GM18499 (cell line): Measurements from ENCODE around the gene C18orf63.

Experiments
- ATAC-seq: cut with Tn5 transposase; IDR thresholded peaks from one replicate; pipeline ENCODE4 v1.9.1; 2021; ENCODE audit warnings: moderate number of reproducible peaks; ENCODE audit not compliant: insufficient read depth, unreplicated experiment

The C18orf63 gene

DNA sequence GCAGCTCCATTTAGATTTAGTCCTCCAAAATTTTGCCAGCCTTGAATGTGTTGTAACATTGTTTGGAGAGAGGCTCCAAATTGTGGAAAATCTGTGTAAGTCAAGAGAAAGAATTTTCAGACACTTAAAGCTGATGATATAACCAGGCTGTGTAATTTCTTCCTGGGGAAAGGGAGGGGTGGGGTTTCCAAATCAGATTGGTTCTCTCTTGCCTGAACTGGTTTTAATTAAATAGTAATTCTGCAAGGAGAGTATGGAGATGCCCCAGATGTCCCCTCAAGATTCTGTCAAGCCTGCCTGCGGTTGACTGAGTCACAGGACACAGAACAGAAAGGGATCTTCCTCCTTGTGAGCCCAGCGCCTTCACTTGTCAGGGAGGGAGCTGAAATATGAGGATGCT lies 54.5 kb downstream of the C18orf63 start:
- no peak for ATAC-seq

DNA sequence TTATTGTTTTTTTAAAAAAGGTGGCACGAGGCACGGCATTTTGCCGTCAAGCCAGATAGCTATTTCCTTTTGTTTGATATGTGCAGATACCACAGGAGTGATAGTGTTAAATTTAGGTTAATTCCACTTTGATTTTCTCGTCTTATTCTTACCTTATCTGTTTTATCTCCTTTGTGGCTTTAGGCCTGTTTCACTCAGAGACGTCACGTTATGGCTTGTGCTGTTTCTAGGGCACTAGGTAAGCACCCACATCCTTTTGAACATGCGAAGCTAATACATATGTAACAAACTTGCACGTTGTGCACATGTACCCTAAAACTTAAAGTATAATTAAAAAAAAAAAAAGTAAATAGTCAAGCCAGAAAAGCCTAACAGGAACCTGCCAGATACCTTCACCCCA lies 57.8 kb downstream of the C18orf63 start:
- ATAC-seq = no peak

DNA sequence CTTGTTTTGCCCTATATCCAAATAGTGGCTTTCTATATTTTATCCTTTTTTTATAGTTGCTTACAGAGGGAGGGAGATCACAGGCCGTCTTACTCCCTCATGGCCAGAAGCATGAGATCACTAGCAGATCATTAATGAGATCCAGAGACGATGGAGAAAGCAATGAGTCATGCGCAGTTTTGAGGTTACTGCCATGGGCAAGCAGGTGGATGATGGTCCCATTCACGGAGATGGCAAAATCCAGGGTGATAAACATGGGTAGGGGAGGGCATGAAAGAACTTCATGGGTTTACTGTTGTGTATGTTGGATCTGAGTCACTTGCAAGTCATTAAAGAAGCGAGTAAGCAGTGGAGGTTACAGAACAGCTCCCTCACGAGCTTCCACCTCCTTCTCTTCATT lies 60.4 kb downstream of the C18orf63 start:
- no peak for ATAC-seq

DNA sequence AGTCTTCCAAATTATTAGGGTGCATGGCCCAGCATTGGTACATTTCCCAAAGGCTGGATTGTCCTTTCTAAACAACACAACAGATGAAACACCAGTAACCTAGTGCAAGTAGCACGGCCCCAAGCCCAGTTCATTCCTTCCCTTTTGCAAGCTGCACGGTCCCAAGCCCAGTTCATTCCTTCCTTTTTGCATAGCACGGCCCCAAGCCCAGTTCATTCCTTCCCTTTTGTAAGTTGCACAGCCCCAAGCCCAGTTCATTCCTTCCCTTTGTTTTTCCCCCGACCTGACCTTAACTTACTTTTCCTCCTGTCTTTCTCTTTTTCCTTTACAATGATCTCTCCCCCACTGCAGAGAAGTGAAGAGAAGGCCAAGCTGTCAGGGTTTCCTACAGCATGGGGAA lies 60.9 kb downstream of the C18orf63 start:
- no peak for ATAC-seq

DNA sequence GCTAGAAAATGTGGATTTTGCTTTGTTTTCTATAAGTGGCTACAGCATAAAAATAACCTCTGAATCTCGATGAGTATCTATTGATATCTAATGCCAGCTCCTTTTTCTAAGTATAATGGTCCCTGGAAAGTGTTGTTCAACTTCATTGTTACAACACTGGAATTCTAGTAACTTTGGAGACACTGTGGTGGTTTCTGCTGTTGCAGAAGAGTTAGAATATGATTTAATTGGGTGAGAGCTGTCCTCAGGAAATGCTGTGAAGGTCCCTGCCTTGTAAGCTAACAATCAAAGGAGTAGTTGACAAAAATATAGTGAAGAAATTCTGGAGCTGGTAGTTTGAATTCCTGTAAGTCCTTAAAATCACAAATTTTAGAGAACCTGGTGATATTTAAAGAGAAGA lies 62.1 kb downstream of the C18orf63 start:
- ATAC-seq = no peak

DNA sequence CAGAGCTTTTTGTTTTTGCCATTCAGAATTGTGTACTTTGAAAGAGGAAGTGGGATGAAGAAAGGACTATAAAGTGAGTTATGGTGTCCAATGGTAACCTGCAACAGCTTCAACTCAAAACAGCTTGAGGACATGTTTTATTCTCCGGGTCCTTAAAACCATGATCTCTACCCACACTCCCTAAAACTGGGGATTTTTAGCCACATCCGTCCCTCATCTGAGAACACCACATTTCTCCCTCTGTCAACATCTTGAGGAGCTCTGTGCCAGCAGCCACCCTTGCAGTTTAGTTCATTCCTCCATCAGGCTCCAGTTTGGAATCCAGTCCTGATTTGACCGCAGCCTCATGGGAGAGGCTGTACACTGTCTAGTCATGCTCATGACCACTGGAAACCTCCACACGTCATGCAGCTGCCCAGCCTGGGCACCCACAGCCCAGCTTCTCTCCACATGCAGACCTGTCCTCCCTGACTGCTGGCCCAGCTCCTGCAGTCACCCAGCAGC lies 62.6 kb downstream of the C18orf63 start:
- ATAC-seq = no peak

DNA sequence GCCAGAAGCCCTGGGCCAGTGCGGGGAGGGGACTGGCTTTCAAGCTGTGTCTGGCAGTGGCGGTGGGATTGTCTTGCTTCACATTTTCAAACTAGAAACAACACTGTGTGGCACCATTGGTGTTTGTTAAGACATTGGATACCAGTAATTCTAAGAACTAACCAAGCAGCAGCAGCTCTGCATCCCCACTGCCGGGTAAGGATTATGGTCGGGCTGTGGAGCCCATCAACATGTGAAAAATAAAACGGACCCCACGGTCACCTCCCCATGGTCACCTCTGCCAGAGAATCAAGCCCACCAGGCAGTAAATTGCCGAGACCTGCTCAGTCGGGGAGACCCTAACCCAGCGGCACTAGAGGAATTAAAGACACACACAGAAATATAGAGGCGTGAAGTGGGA lies 65.3 kb downstream of the C18orf63 start:
- ATAC-seq = no peak

DNA sequence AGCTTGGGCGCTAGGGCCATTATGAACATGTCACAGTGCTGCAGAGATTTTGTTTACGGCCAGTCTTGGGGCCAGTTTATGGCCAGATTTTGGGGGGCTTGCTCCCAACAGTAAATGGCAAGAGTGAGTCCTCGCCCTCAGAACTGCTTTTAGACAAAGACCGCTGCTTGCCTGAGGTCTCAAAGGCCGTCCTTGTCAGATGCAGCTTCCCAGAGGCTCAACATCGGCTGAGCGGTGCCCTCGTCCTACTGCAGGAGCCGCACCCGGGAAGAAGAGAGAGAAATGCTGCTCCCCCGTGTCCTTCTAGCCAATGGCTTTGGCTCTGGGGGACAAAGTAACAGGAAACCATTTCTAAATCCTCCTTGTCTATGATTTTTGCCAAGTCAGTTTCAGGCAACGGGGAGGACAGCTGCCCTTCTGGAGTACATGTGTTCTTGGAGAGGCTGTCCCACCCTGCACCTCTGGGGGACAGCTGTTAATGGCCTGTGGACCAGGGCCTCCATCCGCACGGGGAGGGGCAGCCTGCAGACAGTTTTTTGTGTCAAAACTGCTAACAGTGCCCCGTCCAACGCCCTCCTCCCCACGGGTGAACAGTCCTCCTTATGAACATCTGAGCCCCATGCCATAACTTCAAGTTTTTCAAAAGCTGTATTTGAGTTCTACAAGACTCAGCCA lies 66.1 kb downstream of the C18orf63 start:
- no peak for ATAC-seq

DNA sequence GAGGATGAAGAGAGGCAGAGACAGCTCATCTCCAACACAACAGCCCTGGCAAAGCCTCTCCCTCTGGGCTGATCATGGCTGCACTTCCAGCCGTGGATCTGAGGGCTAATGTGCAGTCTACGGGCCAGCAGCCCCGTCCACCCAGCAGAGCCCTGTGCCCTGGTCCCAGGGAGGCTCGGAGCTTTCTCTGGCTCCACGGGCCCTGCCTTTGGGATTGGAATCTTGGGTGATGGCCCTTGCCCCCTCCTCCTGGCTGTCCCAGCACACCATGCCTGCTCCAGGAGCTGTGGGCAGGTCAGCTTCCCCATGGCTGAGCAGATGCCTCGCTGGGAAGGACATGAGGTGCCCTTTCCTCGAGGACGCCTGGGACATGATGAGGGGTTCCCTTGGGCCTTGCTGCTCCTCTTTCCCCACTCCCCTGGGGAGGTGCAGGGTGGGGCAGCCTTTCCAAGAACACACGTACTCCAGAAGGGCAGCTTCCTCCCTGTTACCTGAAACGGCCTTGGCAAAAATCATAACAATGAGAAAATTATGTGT lies 66.9 kb downstream of the C18orf63 start:
- no peak for ATAC-seq

DNA sequence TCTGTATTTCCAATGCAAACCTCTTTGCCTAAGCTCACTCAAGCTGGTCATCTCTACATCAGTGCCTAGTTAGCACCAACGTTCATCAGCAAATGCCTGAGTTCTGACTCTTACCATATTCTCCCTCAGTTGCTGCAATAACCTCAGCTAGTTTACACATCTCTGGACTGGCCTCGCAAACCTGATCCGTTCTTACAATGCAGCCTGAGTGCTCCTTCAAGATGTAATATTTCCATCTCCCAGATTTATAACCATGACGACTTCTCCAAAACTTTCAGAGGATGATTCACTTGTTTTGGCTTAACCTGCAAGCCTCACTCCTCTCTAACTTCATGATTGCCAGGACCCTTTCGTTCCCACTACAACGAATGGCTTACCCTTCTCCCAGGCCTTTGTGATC lies 71.7 kb downstream of the C18orf63 start:
- ATAC-seq = no peak

DNA sequence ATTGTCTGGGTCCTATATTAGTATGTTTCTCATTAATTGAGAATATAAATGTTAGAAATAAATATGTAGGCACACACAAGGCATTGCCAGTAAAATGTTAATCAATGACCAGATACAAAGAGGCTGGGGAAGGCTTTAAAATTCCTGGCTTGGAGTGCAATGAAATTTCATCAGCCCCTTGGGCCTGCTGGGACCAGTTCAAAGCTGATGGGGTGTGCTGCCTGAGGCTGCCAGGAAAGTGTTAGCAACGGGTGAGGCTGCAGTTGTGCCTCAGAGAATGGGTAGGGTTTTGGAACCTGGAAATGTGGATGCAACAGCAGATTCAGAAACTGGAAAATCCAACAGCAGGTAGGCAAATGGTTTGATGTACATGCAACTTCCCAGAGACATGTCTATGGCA lies 72.6 kb downstream of the C18orf63 start:
- no peak for ATAC-seq

DNA sequence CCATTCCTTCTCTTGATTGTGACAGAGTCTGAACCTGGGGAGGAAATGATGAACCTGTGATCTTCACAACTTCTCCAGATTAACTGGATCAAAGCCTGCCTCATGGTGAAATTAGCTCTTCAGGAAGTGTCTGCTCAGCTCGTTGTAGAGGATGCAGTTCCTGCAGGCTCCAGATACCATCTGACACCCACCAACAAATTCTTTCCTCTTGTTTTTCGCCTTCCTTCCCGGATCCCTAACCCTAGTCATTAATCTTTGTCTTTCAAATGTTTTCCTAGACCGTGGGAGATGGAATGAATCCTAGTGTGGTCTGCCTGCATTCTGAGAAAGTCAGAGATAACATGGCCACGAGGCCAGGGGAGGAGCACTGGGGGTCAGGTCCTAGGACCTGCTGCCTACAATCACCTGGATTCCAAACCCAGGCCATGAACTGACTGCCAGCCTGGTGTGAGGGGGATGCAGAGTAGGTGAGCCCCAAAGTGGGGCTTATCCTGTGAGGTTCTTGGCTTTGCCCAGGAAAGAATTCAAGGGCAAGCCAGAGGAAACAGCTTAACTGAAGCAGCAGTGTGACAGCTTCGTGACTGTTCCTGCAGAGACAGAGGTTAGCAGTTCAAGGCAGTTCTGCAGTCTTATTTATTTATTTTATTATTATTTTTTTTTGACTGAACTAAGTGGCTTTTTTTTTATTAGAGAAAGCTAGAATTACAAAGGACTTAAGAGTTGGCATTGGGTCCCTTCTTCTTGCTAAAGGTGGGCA lies 73.7 kb downstream of the C18orf63 start:
- no peak for ATAC-seq

DNA sequence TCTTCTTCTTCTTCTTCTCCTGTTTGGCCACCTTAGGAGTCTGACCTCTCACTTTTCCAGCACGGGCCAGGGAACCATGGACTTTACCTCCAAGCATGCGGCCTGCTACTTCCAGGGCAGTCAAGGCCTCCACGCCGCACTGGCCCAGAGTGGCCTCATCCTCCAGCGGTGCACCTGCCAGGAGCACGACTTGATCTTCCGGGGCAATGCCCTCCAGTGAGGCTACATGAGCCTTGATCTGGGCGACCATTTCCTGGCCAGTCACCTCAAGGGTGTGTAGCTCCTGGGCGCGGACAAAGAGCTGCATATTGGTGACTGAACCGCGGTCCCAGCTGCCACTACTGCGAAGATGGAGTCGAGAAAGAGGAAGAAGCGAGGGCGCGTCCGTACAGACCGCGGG lies 74.4 kb downstream of the C18orf63 start:
- ATAC-seq = no peak

DNA sequence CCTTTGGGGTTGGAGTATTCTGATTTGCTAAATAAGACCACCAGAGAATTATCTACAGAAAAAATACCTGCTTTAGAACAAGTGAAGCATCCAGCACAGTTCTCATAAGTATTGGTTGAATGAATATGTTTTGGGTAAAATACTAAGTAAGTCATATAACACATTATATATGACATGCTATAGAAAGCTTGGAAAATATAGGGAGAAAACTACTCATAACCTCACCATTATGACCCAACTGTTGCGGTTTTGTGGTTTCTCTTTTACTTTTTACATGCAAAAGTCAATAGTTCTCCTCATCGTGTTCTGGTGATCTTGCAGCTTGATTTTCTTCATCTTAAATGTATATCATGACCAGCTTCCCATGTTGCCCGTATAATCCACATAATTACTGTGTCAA lies 75.3 kb downstream of the C18orf63 start:
- no peak for ATAC-seq

DNA sequence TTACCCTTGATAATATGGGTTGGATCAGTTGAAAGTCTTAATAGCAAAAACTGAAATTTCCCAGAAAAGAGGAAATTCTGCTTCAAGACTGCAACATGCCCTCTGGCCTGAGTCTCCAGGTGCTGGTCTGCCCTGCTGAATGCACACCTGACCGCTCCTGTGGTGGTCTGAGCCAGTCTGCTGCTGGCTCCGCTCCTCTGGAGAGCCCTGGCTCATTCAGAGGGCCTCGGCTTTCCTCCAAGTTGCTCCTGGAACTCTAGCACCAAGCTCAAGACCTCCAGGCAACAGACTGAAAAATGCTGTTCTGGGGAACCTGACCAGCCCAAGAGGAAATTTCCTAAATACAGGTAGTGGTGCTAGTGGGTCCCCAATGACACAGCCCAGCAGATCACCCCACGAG lies 76.7 kb downstream of the C18orf63 start:
- no peak for ATAC-seq

DNA sequence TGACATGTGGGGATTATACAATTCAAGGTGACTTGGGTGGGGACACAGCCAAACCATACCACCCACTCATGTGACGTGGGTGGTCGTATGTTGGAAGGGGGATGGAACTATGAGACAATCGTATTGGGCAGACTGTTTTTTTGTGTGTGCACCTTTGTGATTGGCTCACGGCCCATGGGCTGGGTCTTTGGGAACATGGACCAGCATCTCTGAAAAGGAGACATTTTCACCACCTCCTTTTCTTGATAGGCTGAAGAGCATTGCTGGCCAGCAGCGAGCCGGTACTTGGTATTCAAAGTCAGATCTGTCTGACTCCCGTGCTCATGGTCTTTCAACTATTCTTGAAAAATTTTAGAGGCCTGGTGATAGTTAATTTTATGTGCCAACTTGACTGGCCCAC lies 79.4 kb downstream of the C18orf63 start:
- ATAC-seq = no peak

DNA sequence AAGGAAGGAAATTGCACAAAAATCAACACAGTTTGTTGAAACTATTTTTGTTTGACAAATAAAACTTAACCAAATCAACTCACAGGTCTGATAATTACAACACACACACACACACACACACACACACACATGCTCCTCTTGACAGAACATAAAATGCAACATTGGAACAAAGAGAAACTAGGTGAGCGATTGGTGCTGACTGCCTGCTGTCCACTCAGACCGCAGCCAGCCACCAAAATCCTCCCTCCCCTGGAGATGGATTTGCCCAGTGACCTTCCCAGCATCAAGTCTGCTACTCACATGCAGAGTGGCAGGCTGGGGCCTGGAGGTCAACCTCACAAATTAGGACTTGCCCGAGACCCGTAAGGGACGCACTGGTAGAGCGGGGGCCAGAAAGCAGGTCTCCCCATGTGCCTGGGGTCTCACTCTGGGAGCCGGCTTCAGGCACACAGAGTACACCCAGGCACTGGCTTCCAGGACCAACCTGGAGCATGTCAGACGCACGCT lies 80.1 kb downstream of the C18orf63 start:
- no peak for ATAC-seq

DNA sequence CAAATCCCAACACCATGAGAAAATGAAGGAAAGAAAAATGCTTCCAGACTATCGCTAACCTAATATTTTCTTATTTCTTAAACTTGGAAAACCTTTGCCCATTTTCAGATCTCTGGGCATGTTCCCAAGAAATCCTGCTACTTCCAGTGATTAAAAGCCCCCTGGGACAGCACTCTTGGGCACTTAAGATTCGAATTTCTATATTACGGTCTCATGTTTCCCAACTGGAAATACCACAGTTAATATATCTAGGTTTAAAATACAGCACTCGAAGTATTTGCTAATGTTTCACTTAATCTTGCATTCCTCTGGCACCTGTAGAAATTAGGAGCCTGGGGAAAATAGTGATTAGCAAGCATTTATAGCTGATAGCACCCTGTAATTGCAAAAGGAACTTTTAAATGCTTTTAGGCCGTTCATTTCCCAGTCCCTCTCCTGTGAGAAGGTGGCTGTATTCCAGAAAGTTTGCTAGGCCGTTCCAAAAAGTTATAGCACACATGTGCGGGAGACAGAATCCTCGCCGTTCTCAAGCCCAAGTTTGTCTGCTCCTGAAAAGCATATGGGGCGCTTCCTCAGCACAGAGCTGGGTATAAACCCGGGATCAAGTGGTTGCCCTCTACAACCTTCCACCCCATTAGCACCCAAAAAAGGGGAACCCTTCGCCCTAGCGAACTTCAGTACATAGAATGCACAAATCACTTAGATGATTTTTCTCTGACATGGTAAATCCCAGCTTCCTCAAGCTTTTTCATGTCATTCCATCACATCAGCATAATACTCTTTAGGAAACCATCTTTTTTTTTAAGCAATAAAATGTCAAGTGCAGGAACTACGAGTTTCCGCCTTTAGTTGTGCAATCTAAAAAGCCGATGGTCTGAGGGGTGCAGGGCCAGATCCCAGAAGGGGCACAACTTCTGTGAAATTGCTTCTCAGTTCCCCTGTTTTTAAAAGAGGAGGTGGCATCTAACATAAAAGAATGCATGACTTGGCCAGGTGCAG lies 80.8 kb downstream of the C18orf63 start:
- ATAC-seq = no peak

DNA sequence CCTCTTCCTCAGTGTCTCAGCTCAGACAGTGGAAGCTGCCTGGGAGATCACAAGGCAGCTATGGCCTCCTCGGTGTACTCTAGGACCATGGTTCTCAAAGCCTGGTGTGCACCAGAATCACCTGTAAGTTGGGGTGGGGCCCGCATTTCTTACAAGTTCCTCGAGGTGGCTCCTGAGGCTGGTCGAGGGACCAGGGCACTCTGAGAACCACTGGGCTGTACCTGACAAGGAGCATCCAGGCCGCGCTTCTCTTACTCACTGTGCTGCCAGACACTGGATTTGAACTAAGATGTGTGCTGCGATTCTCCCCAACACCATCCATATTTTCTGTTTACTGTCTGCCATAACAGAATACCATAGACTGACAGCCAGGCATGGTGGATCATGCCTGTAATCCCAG lies 81.9 kb downstream of the C18orf63 start:
- no peak for ATAC-seq
